A549 (cell line): ENCODE measurements around the gene SLC35G1. TPM values are rescaled to one million over a fixed set of nuclear protein-coding genes. Genes with fewer than 3 reads are reported as not detected.

ENCODE experiments used
- ATAC-seq, 2 experiments: fragments of 200-7000 bp in 1 of 2; fragments of >200 bp in 1 of 2; cut with Nextera tagmentation in 1 of 2; cut with Tn5 transposase in 1 of 2; 3 replicates each; pipeline versions ENCODE4 v1.8.0 to v1.9.1; 2018 to 2020; ENCODE audit warnings: mild to moderate bottlenecking in 1 of 2, moderate library complexity in 1 of 2
- CTCF ChIA-PET: fragments of 300-600 bp; sonication (Branson Sonifier 250); formaldehyde crosslinking; extraction: SDS; loops from one replicate; lab custom pipeline; 2021; ENCODE audit warnings: antibody characterized with exemption, inconsistent platforms; lab: Yijun Ruan, JAX
- POLR2A ChIA-PET: fragments of 350-600 bp; formaldehyde crosslinking; extraction: SDS; loops from one replicate; lab custom pipeline; 2021; ENCODE audit warnings: antibody characterized with exemption, inconsistent platforms; lab: Yijun Ruan, JAX
- DNase-seq, 2 experiments: peaks; one replicate each; pipeline versions ENCODE4 v3.0.0 to v3.0.0-alpha.2; 2011 to 2016; ENCODE audit warnings: low read depth in 1 of 2, low spot score in 1 of 2
- FAIRE-seq: peaks from 2 replicates; lab custom pipeline; 2011; peaks lifted over from hg19 to GRCh38; lab: Jason Lieb, UNC
- H3K27ac ChIP-seq, 2 experiments: fragments of >200 bp; sonication (Bioruptor Twin); formaldehyde crosslinking; 3 replicates each; pipeline ENCODE4 v1.5.1; 2016 to 2017
- H3K4me1 ChIP-seq: fragments of >200 bp; sonication (Bioruptor Twin); formaldehyde crosslinking; 3 replicates; pipeline ENCODE4 v1.6.1; 2016
- H3K4me2 ChIP-seq: fragments of >200 bp; sonication (Bioruptor Twin); formaldehyde crosslinking; 3 replicates; pipeline ENCODE4 v1.6.1; 2016
- H3K4me3 ChIP-seq: fragments of >200 bp; sonication (Bioruptor Twin); formaldehyde crosslinking; 3 replicates; pipeline ENCODE4 v1.5.1; 2016
- H3K9me3 ChIP-seq: fragments of >200 bp; sonication (Bioruptor Twin); formaldehyde crosslinking; 3 replicates; pipeline ENCODE4 v1.6.1; 2016
- CBX2 ChIP-seq: fragments of 200-600 bp; sonication (generic); IDR thresholded peaks from 2 replicates; pipeline ENCODE4 v1.6.1; 2016; ENCODE audit warnings: low read depth, mild to moderate bottlenecking, borderline replicate concordance
- CBX8 ChIP-seq: fragments of 200-600 bp; sonication (generic); IDR thresholded peaks from 2 replicates; pipeline ENCODE4 v1.6.1; 2016
- CHD4 ChIP-seq: fragments of 200-600 bp; sonication (generic); IDR thresholded peaks from 2 replicates; pipeline ENCODE4 v1.6.1; 2016; ENCODE audit warnings: antibody characterized with exemption, mild to moderate bottlenecking, borderline replicate concordance
- EHMT2 ChIP-seq: fragments of 200-600 bp; sonication (generic); IDR thresholded peaks from 2 replicates; pipeline ENCODE4 v1.6.1; 2016; ENCODE audit warnings: antibody characterized with exemption, low read depth, mild to moderate bottlenecking, moderate library complexity
- ELK1 ChIP-seq: fragments of 150-350 bp; IDR thresholded peaks from 2 replicates; pipeline ENCODE4 v1.6.1; 2014; ENCODE audit warnings: low read depth, mild to moderate bottlenecking, low read length
- ESRRA ChIP-seq: fragments of 150-350 bp; IDR thresholded peaks from 2 replicates; pipeline ENCODE4 v1.6.1; 2014; ENCODE audit warnings: mild to moderate bottlenecking, low read length, borderline replicate concordance
- FOXS1 ChIP-seq: fragments of 250-450 bp; sonication (Bioruptor Pico); IDR thresholded peaks from 2 replicates; pipeline ENCODE4 v1.5.0; 2020; ENCODE audit warnings: mild to moderate bottlenecking, moderate library complexity
- GATA3 ChIP-seq: IDR thresholded peaks from 2 replicates; pipeline ENCODE4 v1.6.1; 2012; ENCODE audit warnings: borderline replicate concordance
- HDAC2 ChIP-seq: fragments of 200-600 bp; sonication (generic); IDR thresholded peaks from 2 replicates; pipeline ENCODE4 v1.6.1; 2016
- HMGXB4 ChIP-seq: fragments of 250-450 bp; sonication (Bioruptor Pico); IDR thresholded peaks from 2 replicates; pipeline ENCODE4 v1.5.0; 2021; ENCODE audit warnings: mild to moderate bottlenecking, moderate library complexity, borderline replicate concordance
- HOXA7 ChIP-seq: fragments of 250-450 bp; sonication (Bioruptor Pico); IDR thresholded peaks from 2 replicates; pipeline ENCODE4 v1.5.0; 2020; ENCODE audit warnings: mild to moderate bottlenecking, moderate library complexity
- HOXB13 ChIP-seq: fragments of 250-450 bp; sonication (Bioruptor Pico); IDR thresholded peaks from 2 replicates; pipeline ENCODE4 v1.5.0; 2020; ENCODE audit warnings: low read depth, mild to moderate bottlenecking, moderate library complexity
- HOXB5 ChIP-seq: fragments of 250-450 bp; sonication (Bioruptor Pico); IDR thresholded peaks from 2 replicates; pipeline ENCODE4 v1.5.0; 2020; ENCODE audit warnings: mild to moderate bottlenecking, moderate library complexity
- MYC ChIP-seq: IDR thresholded peaks from 2 replicates; pipeline ENCODE4 v1.6.1; 2012; ENCODE audit warnings: mild to moderate bottlenecking, inconsistent platforms, low read length, improper control_type of control experiment, borderline replicate concordance
- NPAS2 ChIP-seq: fragments of 250-450 bp; sonication (Bioruptor Pico); IDR thresholded peaks from 2 replicates; pipeline ENCODE4 v1.8.0; 2022; ENCODE audit warnings: mild to moderate bottlenecking, moderate library complexity, borderline replicate concordance
- NR3C1 ChIP-seq: fragments of >200 bp; sonication (Bioruptor Twin); formaldehyde crosslinking; IDR thresholded peaks from 3 replicates; pipeline ENCODE4 v1.6.1; 2017
- PHF8 ChIP-seq: fragments of 200-600 bp; sonication (generic); IDR thresholded peaks from 2 replicates; pipeline ENCODE4 v1.6.1; 2016; ENCODE audit warnings: low read depth, mild to moderate bottlenecking, antibody characterized with exemption, moderate library complexity, borderline replicate concordance
- POLR2AphosphoS2 ChIP-seq: conservative IDR thresholded peaks from 2 replicates; pipeline ENCODE4 v1.6.1; 2012; ENCODE audit warnings: low read length, improper control_type of control experiment, inconsistent platforms
- RAD21 ChIP-seq, 2 experiments: fragments of >200 bp in 1 of 2; sonication (Bioruptor Twin) in 1 of 2; formaldehyde crosslinking in 1 of 2; IDR thresholded peaks in 1 of 2; conservative IDR thresholded peaks in 1 of 2; 2 replicates in 1 of 2; 3 replicates in 1 of 2; pipeline ENCODE4 v1.6.1; 2012 to 2018; ENCODE audit warnings: inconsistent platforms in 1 of 2
- RARB ChIP-seq: fragments of 250-450 bp; sonication (Bioruptor Pico); IDR thresholded peaks from 2 replicates; pipeline ENCODE4 v1.8.0; 2021; ENCODE audit warnings: mild to moderate bottlenecking, moderate library complexity
- RFX5 ChIP-seq: fragments of 450-650 bp; IDR thresholded peaks from 2 replicates; pipeline ENCODE4 v1.7.1; 2014; ENCODE audit warnings: antibody characterized with exemption, mild to moderate bottlenecking, moderate library complexity
- TFCP2L1 ChIP-seq: fragments of 250-450 bp; sonication (Bioruptor Pico); IDR thresholded peaks from 2 replicates; pipeline ENCODE4 v1.5.0; 2021; ENCODE audit warnings: mild to moderate bottlenecking
- TP53 ChIP-seq: fragments of 250-450 bp; sonication (Bioruptor Pico); IDR thresholded peaks from 2 replicates; pipeline ENCODE4 v1.5.0; 2021; ENCODE audit warnings: mild to moderate bottlenecking, moderate library complexity
- ZC3H11A ChIP-seq: fragments of 450-650 bp; IDR thresholded peaks from 2 replicates; pipeline ENCODE4 v1.6.1; 2014; ENCODE audit warnings: antibody characterized with exemption, mild to moderate bottlenecking
- ZFP36 ChIP-seq: fragments of 450-650 bp; IDR thresholded peaks from 2 replicates; pipeline ENCODE4 v1.6.1; 2014; ENCODE audit warnings: borderline replicate concordance; ENCODE audit not compliant: partially characterized antibody
- WGBS: methylation state at CpG from one replicate; pipeline ENCODE4 v1.1.6; 2017; ENCODE audit errors: missing lambda C conversion rate; 5-methylcytosine and 5-hydroxymethylcytosine counted together
- polyA plus RNA-seq, 4 experiments: library from polyadenylated mRNA; depleted of rRNA in 3 of 4; stranded (reverse); fragments of >200 nt; fragmentation: RNase III in 1 of 4; extraction: RNeasy Plus Mini Kit Qiagen cat#74134 plus additional on column Dnase treatment in 1 of 4; gene quantifications; 2 replicates in 3 of 4; 3 replicates in 1 of 4; pipeline ENCODE4 v1.2.3, GENCODE V29; 2011 to 2017
- TF ChIP-seq, protein P1 (sequence below): IDR thresholded peaks from 2 replicates; pipeline ENCODE4 v1.6.1; 2012

Gene SLC35G1
- polyA plus RNA-seq, 2 of the 4 experiments (the other 2 are of a cell fraction) = 13.0 to 16.8 TPM

- H3K4me3 ChIP-seq = no peak overlapping the region
- no peak for TF ChIP-seq HOXB5 (CRISPR knock-in tag)
- no peak for TF ChIP-seq TFCP2L1 (CRISPR knock-in tag)
- TF ChIP-seq ESRRA = no peak
- TF ChIP-seq, protein P1, sequence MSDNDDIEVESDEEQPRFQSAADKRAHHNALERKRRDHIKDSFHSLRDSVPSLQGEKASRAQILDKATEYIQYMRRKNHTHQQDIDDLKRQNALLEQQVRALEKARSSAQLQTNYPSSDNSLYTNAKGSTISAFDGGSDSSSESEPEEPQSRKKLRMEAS = no peak
- no peak for TF ChIP-seq POLR2AphosphoS2
- no peak for TF ChIP-seq HDAC2
- no peak for TF ChIP-seq HOXA7 (CRISPR knock-in tag)
- TF ChIP-seq RARB (CRISPR knock-in tag) = no peak
- no peak for TF ChIP-seq CBX2
- TF ChIP-seq ZFP36 = no peak
- TF ChIP-seq NR3C1 = no peak
- no peak for TF ChIP-seq GATA3
- no peak for TF ChIP-seq EHMT2
- TF ChIP-seq TP53 = no peak
- no peak for TF ChIP-seq RAD21 (conservative IDR thresholded peaks at IDR 0.05 in 1 of 2, IDR thresholded peaks at IDR 0.05 in 1 of 2)
- no peak for TF ChIP-seq NPAS2 (CRISPR knock-in tag)
- TF ChIP-seq CHD4 = no peak
- no peak for TF ChIP-seq ZC3H11A
- TF ChIP-seq HMGXB4 = no peak
- no peak for TF ChIP-seq PHF8
- H3K4me1 ChIP-seq = no peaks in the 10 kb centered on the region
- FAIRE-seq (no peak), ATAC-seq (no peak), DNase-seq (no peak)
- H3K9me3 ChIP-seq = no peaks in the 10 kb centered on the region
- CTCF ChIA-PET = interaction anchor here (0.7 to 1.5 kb wide), 3 partner anchors 52 to 593 kb away, joined by 3 to 4 read pairs (median 3); no protein-coding TSS in a partner anchor
- WGBS = 51% methylated on average over 3 of the region's 3 CpGs
- POLR2A ChIA-PET = no interaction called here
- H3K27ac ChIP-seq = no peak overlapping the region
- no peak overlapping the region for H3K4me2 ChIP-seq
These were observed 42.6 kb upstream of the SLC35G1 start for GRCh38 chr10:93851169-93851568.

DNA sequence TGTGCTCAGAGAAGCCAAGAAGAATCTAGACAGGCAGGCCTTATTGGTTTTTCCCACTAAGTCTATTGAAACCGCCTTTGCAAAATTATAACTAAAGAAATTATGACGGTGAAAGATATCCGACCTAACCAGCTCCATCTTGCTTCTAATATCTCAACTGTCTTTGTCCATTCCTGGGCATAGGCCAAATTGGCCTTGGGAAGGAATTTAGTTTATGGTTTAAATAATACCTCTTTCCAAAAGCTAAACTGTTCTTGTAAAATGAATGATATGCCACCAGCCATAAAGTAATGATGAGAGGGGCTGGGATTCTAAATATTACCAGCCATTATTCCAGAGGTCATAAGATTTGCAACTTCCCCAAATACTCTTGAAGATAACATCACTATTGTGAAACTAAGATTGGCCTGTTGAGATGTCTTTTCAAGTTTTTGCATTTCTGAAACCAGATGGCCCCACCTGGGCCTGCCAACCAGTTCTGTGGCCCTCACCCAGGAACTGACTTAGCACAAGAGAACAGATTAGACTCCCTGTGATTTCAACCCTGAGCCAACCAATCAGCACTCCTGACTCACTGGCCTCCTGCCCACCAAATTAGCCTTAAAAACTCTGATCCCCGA lies 41.2 kb upstream of the SLC35G1 start:
- Histone ChIP-seq H3K9me3 (no peaks in the 10 kb centered on the region), H3K4me1 (no peaks in the 10 kb centered on the region), H3K4me2 (no peak overlapping the region), H3K4me3 (no peak overlapping the region), H3K27ac (no peak overlapping the region)
- FAIRE-seq = no peak
- DNase-seq = no peak
- CTCF ChIA-PET = interaction anchor here (1.6 kb wide), 1 partner anchor 40 kb away, joined by 3 read pairs; no protein-coding TSS in a partner anchor
- POLR2A ChIA-PET = no interaction called here
- 77% methylated on average over 4 of the region's 4 CpGs for WGBS
- ATAC-seq = no peak
- no peak for TF ChIP-seq NPAS2 (CRISPR knock-in tag)
- no peak for TF ChIP-seq ELK1
- TF ChIP-seq GATA3 = no peak
- no peak for TF ChIP-seq CHD4
- no peak for TF ChIP-seq RARB (CRISPR knock-in tag)
- no peak for TF ChIP-seq PHF8
- TF ChIP-seq FOXS1 (CRISPR knock-in tag) = no peak
- no peak for TF ChIP-seq CBX8
- no peak for TF ChIP-seq RFX5
- TF ChIP-seq HOXB5 (CRISPR knock-in tag) = no peak
- TF ChIP-seq TP53 = no peak
- no peak for TF ChIP-seq HOXB13 (CRISPR knock-in tag)
- no peak for TF ChIP-seq MYC
